Measurements from ENCODE around the gene GPR35. TPM values are rescaled to one million over a fixed set of nuclear protein-coding genes. Genes with fewer than 3 reads are reported as not detected.

The GPR35 gene
- total RNA-seq, 4 donors from 2014 or later, result 1.2 to 2.8 (median 2.4) TPM

DNA sequence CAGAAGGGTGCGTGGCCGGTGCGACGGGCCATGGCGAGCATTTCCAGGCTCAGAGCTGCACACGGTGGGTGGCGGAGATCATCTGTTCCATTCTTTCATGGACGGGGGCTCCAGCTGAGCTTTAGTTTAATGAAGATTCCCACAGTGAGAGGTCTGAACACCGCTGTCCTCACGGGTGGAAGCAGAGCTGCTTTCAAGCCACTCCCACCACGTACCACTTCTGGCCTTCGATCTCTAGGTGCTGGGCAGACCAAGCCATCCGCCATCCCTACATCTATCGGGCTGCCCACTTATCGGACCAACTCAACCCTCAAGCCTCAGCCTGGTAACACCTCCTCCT lies 18.5 kb downstream of the GPR35 start:
- DNase-seq (ENCODE audit: low spot score in 2 of 2), result no peak
- WGBS, 2 donors, result 78 to 87% methylated on average over 9 to 15 of the region's 15 CpGs
- intact Hi-C loops (cut with DNase I; ENCODE audit: low total_unique reads), result no loop called here
- no peak overlapping the region for H3K4me3 ChIP-seq (ENCODE audit: low read depth, poor library complexity, severe bottlenecking)
- no peak for TF ChIP-seq POLR2A (IDR thresholded peaks at IDR 0.05)
- TF ChIP-seq, protein P1, sequence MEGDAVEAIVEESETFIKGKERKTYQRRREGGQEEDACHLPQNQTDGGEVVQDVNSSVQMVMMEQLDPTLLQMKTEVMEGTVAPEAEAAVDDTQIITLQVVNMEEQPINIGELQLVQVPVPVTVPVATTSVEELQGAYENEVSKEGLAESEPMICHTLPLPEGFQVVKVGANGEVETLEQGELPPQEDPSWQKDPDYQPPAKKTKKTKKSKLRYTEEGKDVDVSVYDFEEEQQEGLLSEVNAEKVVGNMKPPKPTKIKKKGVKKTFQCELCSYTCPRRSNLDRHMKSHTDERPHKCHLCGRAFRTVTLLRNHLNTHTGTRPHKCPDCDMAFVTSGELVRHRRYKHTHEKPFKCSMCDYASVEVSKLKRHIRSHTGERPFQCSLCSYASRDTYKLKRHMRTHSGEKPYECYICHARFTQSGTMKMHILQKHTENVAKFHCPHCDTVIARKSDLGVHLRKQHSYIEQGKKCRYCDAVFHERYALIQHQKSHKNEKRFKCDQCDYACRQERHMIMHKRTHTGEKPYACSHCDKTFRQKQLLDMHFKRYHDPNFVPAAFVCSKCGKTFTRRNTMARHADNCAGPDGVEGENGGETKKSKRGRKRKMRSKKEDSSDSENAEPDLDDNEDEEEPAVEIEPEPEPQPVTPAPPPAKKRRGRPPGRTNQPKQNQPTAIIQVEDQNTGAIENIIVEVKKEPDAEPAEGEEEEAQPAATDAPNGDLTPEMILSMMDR (IDR thresholded peaks at IDR 0.05), result no peak

DNA sequence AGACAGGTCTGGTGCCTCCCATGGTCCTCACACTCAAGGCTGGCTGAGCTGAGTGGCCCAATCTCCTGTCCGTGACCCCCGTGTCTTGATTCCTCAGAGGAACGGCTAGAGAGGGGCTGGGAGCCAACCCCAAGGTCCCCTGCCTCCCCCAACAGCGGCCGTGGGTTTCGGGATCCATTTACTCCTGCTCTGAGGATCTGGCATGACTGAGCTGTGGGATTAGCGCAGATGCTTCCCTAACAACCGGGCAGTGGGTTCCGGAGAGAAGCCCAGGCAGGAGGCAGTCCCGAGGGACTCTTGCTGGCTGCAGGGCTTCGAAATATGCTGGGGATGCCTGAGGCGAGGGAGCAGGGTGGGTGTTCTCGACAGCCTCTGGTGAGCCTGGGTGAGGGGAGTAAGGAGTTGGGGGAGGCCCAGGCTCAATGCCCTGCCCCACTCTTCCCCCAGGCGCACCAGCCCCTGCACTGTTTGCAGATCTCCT lies 18.9 kb downstream of the GPR35 start:
- H3K4me3 ChIP-seq (ENCODE audit: low read depth, poor library complexity, severe bottlenecking), result no peak overlapping the region
- WGBS, 2 donors, result 51 to 65% methylated on average over 14 of the region's 14 CpGs
- intact Hi-C loops (cut with DNase I; ENCODE audit: low total_unique reads), result no loop called here
- no peak for TF ChIP-seq POLR2A (IDR thresholded peaks at IDR 0.05)
- TF ChIP-seq, protein P1 (IDR thresholded peaks at IDR 0.05), result no peak
- DNase-seq (ENCODE audit: low spot score in 2 of 2), result peak; percentile 5 to 79

GRCh38 chr2:240644859-240645301 lies 19.6 kb downstream of the GPR35 start:
- no peak overlapping the region for H3K4me3 ChIP-seq (ENCODE audit: low read depth, poor library complexity, severe bottlenecking)
- TF ChIP-seq POLR2A (IDR thresholded peaks at IDR 0.05), result no peak
- TF ChIP-seq, protein P1 (IDR thresholded peaks at IDR 0.05), result no peak
- 51 to 69% methylated on average over 8 of the region's 8 CpGs for WGBS, 2 donors
- intact Hi-C loops (cut with DNase I; ENCODE audit: low total_unique reads), result no loop called here
- peak; percentile 5 to 76 for DNase-seq (ENCODE audit: low spot score in 2 of 2)

DNA sequence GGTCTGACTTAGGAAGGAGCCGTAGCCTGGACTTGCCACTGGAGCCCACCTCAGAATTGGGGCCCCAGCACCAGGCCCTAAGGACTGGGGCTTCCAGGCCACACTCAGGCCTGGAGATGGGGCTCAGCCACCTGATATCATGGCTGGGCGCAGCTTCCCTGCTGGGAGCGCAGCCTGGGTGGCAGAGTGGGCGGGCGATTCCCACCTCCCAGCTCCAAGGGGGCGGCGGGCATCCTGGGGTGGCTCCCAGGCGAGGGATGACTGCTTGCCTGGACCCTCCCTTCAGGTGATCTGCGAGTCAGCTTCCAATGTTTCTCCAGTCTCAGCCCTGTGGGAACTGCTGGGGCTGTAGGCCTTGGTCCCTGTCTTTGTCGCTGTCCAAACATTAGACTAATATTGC lies 20.1 kb downstream of the GPR35 start:
- peak; percentile 6 to 70 for DNase-seq (ENCODE audit: low spot score in 2 of 2)
- 78 to 87% methylated on average over 4 to 9 of the region's 10 CpGs for WGBS, 2 donors

GRCh38 chr2:240645801-240646175 lies 20.5 kb downstream of the GPR35 start:
- no peak overlapping the region for H3K4me3 ChIP-seq (ENCODE audit: low read depth, poor library complexity, severe bottlenecking)
- WGBS, 2 donors, result 81 to 85% methylated on average over 10 of the region's 10 CpGs
- no peak for TF ChIP-seq POLR2A (IDR thresholded peaks at IDR 0.05)
- TF ChIP-seq, protein P1 (IDR thresholded peaks at IDR 0.05), result no peak
- intact Hi-C loops (cut with DNase I; ENCODE audit: low total_unique reads), result no loop called here
- DNase-seq (ENCODE audit: low spot score in 2 of 2), result peak in 1 of 2 donors; percentile 53

More for the DNA sequence above, 20.1 kb downstream of the GPR35 start:
- intact Hi-C loops (cut with DNase I; ENCODE audit: low total_unique reads), result no loop called here
- H3K4me3 ChIP-seq (ENCODE audit: low read depth, poor library complexity, severe bottlenecking), result no peak overlapping the region
- TF ChIP-seq, protein P1 (IDR thresholded peaks at IDR 0.05), result no peak
- no peak for TF ChIP-seq POLR2A (IDR thresholded peaks at IDR 0.05)
